ENCODE results near the gene PSMA8.
A peak's percentile ranks its signal among the peaks of the same experiment; 100 is the strongest.

The PSMA8 gene

GRCh38 chr18:26133652-26134051 is at the start of gene PSMA8:
TSS of gene PSMA8 (plus strand) at chr18:26133869. CDS start at chr18:26133966, 97 bp downstream.
- H3K36me3 Mint-ChIP-seq, result no peaks in the 10 kb centered on the region
- H3K27me3 Mint-ChIP-seq, result no peaks in the 10 kb centered on the region
- peak within 1 kb of the TSS; percentile 72 for H3K4me3 Mint-ChIP-seq
- no peaks in the 10 kb centered on the region for H3K9me3 Mint-ChIP-seq
- peak; percentile 73 for DNase-seq
- CTCF ChIA-PET, result no interaction called here
- peaks cover 2% of the 10 kb centered on the region for H3K4me1 Mint-ChIP-seq
- peak within 1 kb of the TSS; percentile 87 for H3K27ac Mint-ChIP-seq

GRCh38 chr18:26085056-26085455 is 48.6 kb upstream of the PSMA8 start:
- H3K9me3 Mint-ChIP-seq, result no peaks in the 10 kb centered on the region
- no peak for DNase-seq
- CTCF ChIA-PET, result no interaction called here
- H3K36me3 Mint-ChIP-seq, result peaks cover 53% of the 10 kb centered on the region
- H3K27me3 Mint-ChIP-seq, result no peaks in the 10 kb centered on the region
- no peak overlapping the region for H3K4me3 Mint-ChIP-seq
- no peak overlapping the region for H3K27ac Mint-ChIP-seq
- peaks cover 38% of the 10 kb centered on the region for H3K4me1 Mint-ChIP-seq

GRCh38 chr18:26086959-26087358 is 46.7 kb upstream of the PSMA8 start:
- DNase-seq, result no peak
- H3K4me1 Mint-ChIP-seq, result peaks cover 39% of the 10 kb centered on the region
- H3K27ac Mint-ChIP-seq, result no peak overlapping the region
- no peak overlapping the region for H3K4me3 Mint-ChIP-seq
- no peaks in the 10 kb centered on the region for H3K9me3 Mint-ChIP-seq
- CTCF ChIA-PET, result no interaction called here
- peaks cover 6% of the 10 kb centered on the region for H3K27me3 Mint-ChIP-seq
- H3K36me3 Mint-ChIP-seq, result peaks cover 44% of the 10 kb centered on the region

GRCh38 chr18:26088487-26088886 is 45.2 kb upstream of the PSMA8 start:
- peaks cover 39% of the 10 kb centered on the region for H3K4me1 Mint-ChIP-seq
- peaks cover 6% of the 10 kb centered on the region for H3K27me3 Mint-ChIP-seq
- no peaks in the 10 kb centered on the region for H3K9me3 Mint-ChIP-seq
- H3K36me3 Mint-ChIP-seq, result peaks cover 32% of the 10 kb centered on the region
- H3K4me3 Mint-ChIP-seq, result peak overlapping the region; percentile 93
- DNase-seq, result no peak
- CTCF ChIA-PET, result interaction anchor here (0.9 kb wide), 1 partner anchor 296 kb away, joined by 3 read pairs; no protein-coding TSS in a partner anchor
- H3K27ac Mint-ChIP-seq, result peak overlapping the region; percentile 3

- peaks cover 6% of the 10 kb centered on the region for H3K27me3 Mint-ChIP-seq
- H3K4me1 Mint-ChIP-seq, result peaks cover 39% of the 10 kb centered on the region
- H3K27ac Mint-ChIP-seq, result peak overlapping the region; percentile 97
- no peaks in the 10 kb centered on the region for H3K9me3 Mint-ChIP-seq
- peaks cover 24% of the 10 kb centered on the region for H3K36me3 Mint-ChIP-seq
- peak; percentile 22 for DNase-seq
- CTCF ChIA-PET, result interaction anchor here (0.6 to 1.3 kb wide), 2 partner anchors 69 to 222 kb away, joined by 3 to 4 read pairs; no protein-coding TSS in a partner anchor
- peak overlapping the region; percentile 93 for H3K4me3 Mint-ChIP-seq
These were observed 44.2 kb upstream of the PSMA8 start for GRCh38 chr18:26089293-26090129.

GRCh38 chr18:26090130-26091046 is 43.3 kb upstream of the PSMA8 start, which contains the start of gene SS18:
TSS of gene SS18 (minus strand) at chr18:26090613. CDS start at chr18:26090569, 44 bp downstream.
- H3K27ac Mint-ChIP-seq, result peak within 1 kb of the TSS; percentile 97
- peak within 1 kb of the TSS; percentile 93 for H3K4me3 Mint-ChIP-seq
- no peaks in the 10 kb centered on the region for H3K9me3 Mint-ChIP-seq
- peaks cover 20% of the 10 kb centered on the region for H3K36me3 Mint-ChIP-seq
- H3K27me3 Mint-ChIP-seq, result peaks cover 6% of the 10 kb centered on the region
- DNase-seq, result peak; percentile 93
- H3K4me1 Mint-ChIP-seq, result peaks cover 39% of the 10 kb centered on the region
- CTCF ChIA-PET, result interaction anchor here (1.3 kb wide), 1 partner anchor 70 kb away, joined by 3 read pairs; no protein-coding TSS in a partner anchor

GRCh38 chr18:26091047-26091630 is 42.5 kb upstream of the PSMA8 start:
- CTCF ChIA-PET, result interaction anchor here (0.9 kb wide), 1 partner anchor 125 kb away, joined by 5 read pairs; no protein-coding TSS in a partner anchor
- peak overlapping the region; percentile 97 for H3K27ac Mint-ChIP-seq

GRCh38 chr18:26096852-26097251 is 36.8 kb upstream of the PSMA8 start:
- no peak overlapping the region for H3K27ac Mint-ChIP-seq
- no peaks in the 10 kb centered on the region for H3K4me1 Mint-ChIP-seq
- H3K4me3 Mint-ChIP-seq, result no peak overlapping the region
- no peaks in the 10 kb centered on the region for H3K27me3 Mint-ChIP-seq
- DNase-seq, result no peak
- CTCF ChIA-PET, result interaction anchor here (0.6 kb wide), 1 partner anchor 65 kb away, joined by 3 read pairs; no protein-coding TSS in a partner anchor
- no peaks in the 10 kb centered on the region for H3K36me3 Mint-ChIP-seq
- no peaks in the 10 kb centered on the region for H3K9me3 Mint-ChIP-seq

More at GRCh38 chr18:26091047-26091630, 42.5 kb upstream of the PSMA8 start:
- Mint-ChIP-seq H3K4me1 (peaks cover 37% of the 10 kb centered on the region), H3K27me3 (peaks cover 6% of the 10 kb centered on the region), H3K4me3 (peak overlapping the region; percentile 93), H3K9me3 (no peaks in the 10 kb centered on the region), H3K36me3 (peaks cover 18% of the 10 kb centered on the region)
- no peak for DNase-seq

- H3K4me3 Mint-ChIP-seq, result no peak overlapping the region
- no peak overlapping the region for H3K27ac Mint-ChIP-seq
- H3K27me3 Mint-ChIP-seq, result no peaks in the 10 kb centered on the region
- no peak for DNase-seq
- H3K4me1 Mint-ChIP-seq, result no peaks in the 10 kb centered on the region
- H3K36me3 Mint-ChIP-seq, result no peaks in the 10 kb centered on the region
- no peaks in the 10 kb centered on the region for H3K9me3 Mint-ChIP-seq
- CTCF ChIA-PET, result interaction anchor here (0.6 kb wide), 1 partner anchor 65 kb away, joined by 3 read pairs; no protein-coding TSS in a partner anchor
These were observed 36.1 kb upstream of the PSMA8 start for GRCh38 chr18:26097563-26097962.

GRCh38 chr18:26103579-26103978 is 30.1 kb upstream of the PSMA8 start:
- Mint-ChIP-seq H3K9me3 (no peaks in the 10 kb centered on the region), H3K27ac (no peak overlapping the region), H3K36me3 (no peaks in the 10 kb centered on the region), H3K27me3 (no peaks in the 10 kb centered on the region), H3K4me3 (no peak overlapping the region), H3K4me1 (no peaks in the 10 kb centered on the region)
- peak; percentile 62 for DNase-seq
- CTCF ChIA-PET, result interaction anchor here (1.0 to 1.4 kb wide), 5 partner anchors 55 to 280 kb away, joined by 3 to 5 read pairs (median 3); no protein-coding TSS in a partner anchor

- no peak for DNase-seq
- no peak overlapping the region for H3K27ac Mint-ChIP-seq
- CTCF ChIA-PET, result interaction anchor here (0.7 to 1.2 kb wide), 2 partner anchors 12 to 229 kb away, joined by 3 to 4 read pairs; no protein-coding TSS in a partner anchor
- H3K4me1 Mint-ChIP-seq, result no peaks in the 10 kb centered on the region
- H3K4me3 Mint-ChIP-seq, result no peak overlapping the region
- no peaks in the 10 kb centered on the region for H3K9me3 Mint-ChIP-seq
- H3K36me3 Mint-ChIP-seq, result no peaks in the 10 kb centered on the region
- H3K27me3 Mint-ChIP-seq, result no peaks in the 10 kb centered on the region
These were observed 29.6 kb upstream of the PSMA8 start for GRCh38 chr18:26104035-26104434.

GRCh38 chr18:26119246-26119645 is 14.4 kb upstream of the PSMA8 start:
- Mint-ChIP-seq H3K4me3 (no peak overlapping the region), H3K36me3 (no peaks in the 10 kb centered on the region), H3K4me1 (no peaks in the 10 kb centered on the region), H3K27ac (no peak overlapping the region), H3K27me3 (no peaks in the 10 kb centered on the region), H3K9me3 (peaks cover 12% of the 10 kb centered on the region)
- CTCF ChIA-PET, result no interaction called here
- no peak for DNase-seq

GRCh38 chr18:26121476-26121875 is 12.2 kb upstream of the PSMA8 start:
- Mint-ChIP-seq H3K27me3 (no peaks in the 10 kb centered on the region), H3K4me3 (no peak overlapping the region), H3K4me1 (no peaks in the 10 kb centered on the region), H3K9me3 (peaks cover 12% of the 10 kb centered on the region), H3K36me3 (no peaks in the 10 kb centered on the region), H3K27ac (no peak overlapping the region)
- no peak for DNase-seq
- CTCF ChIA-PET, result no interaction called here
